ENCODE results near the gene DIP2C. TPM values are rescaled to one million over a fixed set of nuclear protein-coding genes. Genes with fewer than 3 reads are reported as not detected.
"Not testable (repeated sequence)": the region's sequence is repeated elsewhere in the genome, so short reads cannot be mapped to it uniquely, and the experiment has no call there.

Gene DIP2C
- total RNA-seq, 1 experiment from 2014 or later = 11.0 TPM

DNA sequence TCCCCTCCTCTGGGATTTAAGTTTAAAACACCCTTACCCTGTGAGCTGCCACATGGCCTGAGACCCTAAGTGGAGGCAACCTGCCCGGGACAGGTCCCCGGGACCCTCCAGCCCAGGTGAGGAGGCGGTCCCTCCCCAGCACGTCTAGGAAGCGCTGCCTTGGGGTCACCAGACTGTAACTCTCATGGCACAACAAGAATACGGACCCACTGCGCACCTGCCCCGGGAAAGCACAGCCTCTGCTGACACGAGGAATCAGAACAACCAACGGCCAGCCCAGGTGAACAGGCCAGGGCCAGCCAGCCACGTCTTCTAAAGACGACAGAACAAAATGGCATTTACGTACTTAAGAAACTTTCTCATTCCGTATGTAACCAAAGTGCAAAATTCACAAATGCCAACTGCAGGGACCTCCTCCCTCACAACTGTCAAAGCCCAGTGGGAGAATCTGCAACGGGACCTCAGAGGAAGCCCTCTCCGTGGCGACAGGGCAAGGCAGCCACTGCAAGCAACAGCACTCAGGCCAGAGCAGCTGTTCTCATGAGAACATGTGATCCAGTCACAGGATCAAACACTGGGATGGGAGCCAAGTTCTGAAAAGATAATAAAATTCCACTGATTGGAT is 208.4 kb downstream of the DIP2C start:
- no TSS peak for BruUV-seq (replicated peaks)
- H3K27ac Mint-ChIP-seq (ENCODE audit: unreplicated experiment) = no peak overlapping the region
- intact Hi-C loops (cut with micrococcal nuclease; ENCODE audit: unreplicated experiment) = no loop called here
- no peak overlapping the region for H3K4me3 Mint-ChIP-seq (ENCODE audit: low read depth, unreplicated experiment)
- peaks cover 7% of the 10 kb centered on the region for H3K36me3 Mint-ChIP-seq (ENCODE audit: insufficient read depth, unreplicated experiment)
- peaks cover 9% of the 10 kb centered on the region for H3K27me3 Mint-ChIP-seq (ENCODE audit: unreplicated experiment)
- peaks cover 12% of the 10 kb centered on the region for H3K9me3 Mint-ChIP-seq (ENCODE audit: low read depth, unreplicated experiment)
- no peak for DNase-seq
- CTCF ChIA-PET = no interaction called here
- TF ChIP-seq, protein P1, sequence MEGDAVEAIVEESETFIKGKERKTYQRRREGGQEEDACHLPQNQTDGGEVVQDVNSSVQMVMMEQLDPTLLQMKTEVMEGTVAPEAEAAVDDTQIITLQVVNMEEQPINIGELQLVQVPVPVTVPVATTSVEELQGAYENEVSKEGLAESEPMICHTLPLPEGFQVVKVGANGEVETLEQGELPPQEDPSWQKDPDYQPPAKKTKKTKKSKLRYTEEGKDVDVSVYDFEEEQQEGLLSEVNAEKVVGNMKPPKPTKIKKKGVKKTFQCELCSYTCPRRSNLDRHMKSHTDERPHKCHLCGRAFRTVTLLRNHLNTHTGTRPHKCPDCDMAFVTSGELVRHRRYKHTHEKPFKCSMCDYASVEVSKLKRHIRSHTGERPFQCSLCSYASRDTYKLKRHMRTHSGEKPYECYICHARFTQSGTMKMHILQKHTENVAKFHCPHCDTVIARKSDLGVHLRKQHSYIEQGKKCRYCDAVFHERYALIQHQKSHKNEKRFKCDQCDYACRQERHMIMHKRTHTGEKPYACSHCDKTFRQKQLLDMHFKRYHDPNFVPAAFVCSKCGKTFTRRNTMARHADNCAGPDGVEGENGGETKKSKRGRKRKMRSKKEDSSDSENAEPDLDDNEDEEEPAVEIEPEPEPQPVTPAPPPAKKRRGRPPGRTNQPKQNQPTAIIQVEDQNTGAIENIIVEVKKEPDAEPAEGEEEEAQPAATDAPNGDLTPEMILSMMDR (IDR thresholded peaks at IDR 0.05; ENCODE audit: unreplicated experiment) = no peak
- H3K4me1 Mint-ChIP-seq (ENCODE audit: low read depth, unreplicated experiment) = no peaks in the 10 kb centered on the region

DNA sequence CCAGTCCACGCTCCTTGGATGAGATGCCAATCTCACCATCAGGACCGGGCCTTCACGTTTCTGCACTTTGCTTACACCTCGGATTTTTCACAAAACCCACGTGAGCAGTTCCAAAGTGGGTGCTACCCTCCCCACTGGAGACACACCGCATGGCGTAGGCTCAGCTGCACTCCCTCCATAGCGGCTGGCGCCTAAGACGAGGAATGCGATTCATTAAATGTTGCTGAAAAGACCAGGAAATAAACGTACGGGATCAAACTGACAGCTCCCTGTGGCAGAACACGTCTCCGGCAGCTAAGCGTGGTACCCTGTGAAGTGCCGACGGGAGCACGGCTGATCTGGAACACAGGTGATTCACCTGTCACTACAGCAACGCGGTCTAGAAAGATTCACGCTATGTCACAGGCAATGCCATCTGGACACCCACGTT is 209.0 kb downstream of the DIP2C start:
- TF ChIP-seq, protein P1 (IDR thresholded peaks at IDR 0.05; ENCODE audit: unreplicated experiment) = no peak
- Mint-ChIP-seq H3K27me3 (ENCODE audit: unreplicated experiment) (peaks cover 9% of the 10 kb centered on the region), H3K36me3 (ENCODE audit: insufficient read depth, unreplicated experiment) (peaks cover 7% of the 10 kb centered on the region), H3K4me1 (ENCODE audit: low read depth, unreplicated experiment) (no peaks in the 10 kb centered on the region), H3K4me3 (ENCODE audit: low read depth, unreplicated experiment) (no peak overlapping the region), H3K27ac (ENCODE audit: unreplicated experiment) (no peak overlapping the region), H3K9me3 (ENCODE audit: low read depth, unreplicated experiment) (peaks cover 12% of the 10 kb centered on the region)
- BruUV-seq (replicated peaks) = no TSS peak
- intact Hi-C loops (cut with micrococcal nuclease; ENCODE audit: unreplicated experiment) = no loop called here
- CTCF ChIA-PET = no interaction called here
- no peak for DNase-seq

DNA sequence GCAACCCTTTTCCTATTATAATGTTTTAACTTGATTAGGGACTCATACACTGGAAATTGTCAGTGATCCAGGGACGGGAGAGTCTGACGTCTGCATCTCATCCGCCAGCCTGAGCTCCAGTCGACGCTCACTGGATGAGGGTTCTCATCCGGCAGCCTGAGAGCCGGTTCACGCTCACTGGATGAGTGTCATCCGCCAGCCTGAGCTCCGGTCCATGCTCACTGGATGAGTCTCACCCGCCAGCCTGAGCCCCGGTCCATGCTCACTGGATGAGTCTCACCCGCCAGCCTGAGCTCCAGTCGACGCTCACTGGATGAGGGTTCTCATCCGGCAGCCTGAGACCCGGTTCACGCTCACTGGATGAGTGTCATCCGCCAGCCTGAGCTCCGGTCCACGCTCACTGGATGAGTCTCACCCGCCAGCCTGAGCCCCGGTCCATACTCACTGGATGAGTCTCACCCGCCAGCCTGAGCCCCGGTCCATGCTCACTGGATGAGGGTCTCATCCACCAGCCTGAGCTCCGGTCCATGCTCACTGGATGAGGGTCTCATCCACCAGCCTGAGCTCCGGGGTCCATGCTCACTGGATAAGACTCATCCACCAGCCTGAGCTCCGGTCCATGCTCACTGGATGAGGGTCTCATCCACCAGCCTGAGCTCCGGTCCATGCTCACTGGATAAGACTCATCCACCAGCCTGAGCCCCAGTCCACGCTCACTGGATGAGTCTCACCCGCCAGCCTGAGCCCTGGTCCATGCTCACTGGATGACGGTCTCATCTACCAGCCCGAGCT is 209.6 kb downstream of the DIP2C start:
- peaks cover 12% of the 10 kb centered on the region for H3K9me3 Mint-ChIP-seq (ENCODE audit: low read depth, unreplicated experiment)
- H3K36me3 Mint-ChIP-seq (ENCODE audit: insufficient read depth, unreplicated experiment); H3K27me3 Mint-ChIP-seq (ENCODE audit: unreplicated experiment); H3K27ac Mint-ChIP-seq (ENCODE audit: unreplicated experiment); H3K4me3 Mint-ChIP-seq (ENCODE audit: low read depth, unreplicated experiment); BruUV-seq (replicated peaks); H3K4me1 Mint-ChIP-seq (ENCODE audit: low read depth, unreplicated experiment); DNase-seq; intact Hi-C loops (cut with micrococcal nuclease; ENCODE audit: unreplicated experiment): not testable (repeated sequence)
- CTCF ChIA-PET = interaction anchor here (0.7 kb wide), 1 partner anchor 34 kb away, joined by 8 read pairs; no protein-coding TSS in a partner anchor

DNA sequence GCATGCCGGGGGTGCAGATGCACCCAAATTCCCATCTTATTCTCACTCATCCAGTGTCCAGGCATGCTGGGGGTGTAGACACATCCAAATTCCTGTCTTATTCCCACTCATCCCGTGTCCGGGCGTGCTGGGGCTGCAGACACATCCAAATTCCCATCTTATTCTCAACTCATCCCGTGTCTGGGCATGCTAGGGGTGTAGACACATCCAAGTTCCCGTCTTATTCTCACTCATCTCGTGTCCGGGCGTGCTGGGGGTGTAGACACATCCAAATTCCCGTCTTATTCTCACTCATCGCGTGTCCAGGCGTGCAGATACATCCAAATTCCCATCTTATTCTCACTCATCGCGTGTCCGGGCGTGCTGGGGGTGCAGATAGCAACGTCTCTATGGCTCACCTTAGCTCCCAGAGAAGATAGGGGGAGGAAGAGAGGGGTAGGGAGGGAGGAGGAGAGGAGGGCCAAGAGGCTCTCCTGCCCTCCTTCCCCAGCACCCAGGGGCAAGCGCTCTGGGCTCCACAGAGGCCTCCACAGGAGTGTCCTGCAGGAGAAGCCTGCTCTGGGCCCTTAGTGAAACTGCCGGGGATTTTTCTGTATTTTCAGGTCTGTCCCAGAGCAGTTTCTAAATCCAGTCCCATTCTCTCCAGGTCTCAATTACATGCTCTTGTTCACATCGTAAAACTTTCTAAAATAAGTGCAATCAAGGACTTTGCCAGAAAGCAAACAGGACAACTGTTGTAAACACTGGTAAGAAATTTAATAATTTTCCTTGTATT is 210.8 kb downstream of the DIP2C start:
- CTCF ChIA-PET = no interaction called here
- H3K27ac Mint-ChIP-seq (ENCODE audit: unreplicated experiment) = peak overlapping the region; percentile 67

More for the DNA sequence above, 210.8 kb downstream of the DIP2C start:
- BruUV-seq (replicated peaks) = no TSS peak
- TF ChIP-seq, protein P1 (IDR thresholded peaks at IDR 0.05; ENCODE audit: unreplicated experiment) = no peak
- Mint-ChIP-seq H3K4me1 (ENCODE audit: low read depth, unreplicated experiment) (no peaks in the 10 kb centered on the region), H3K4me3 (ENCODE audit: low read depth, unreplicated experiment) (peak overlapping the region; percentile 15), H3K36me3 (ENCODE audit: insufficient read depth, unreplicated experiment) (peaks cover 7% of the 10 kb centered on the region), H3K9me3 (ENCODE audit: low read depth, unreplicated experiment) (peaks cover 12% of the 10 kb centered on the region), H3K27me3 (ENCODE audit: unreplicated experiment) (peaks cover 9% of the 10 kb centered on the region)
- intact Hi-C loops (cut with micrococcal nuclease; ENCODE audit: unreplicated experiment) = no loop called here
- DNase-seq = no peak

All from Calu3 (cell line).